HepG2 (cell line): ENCODE data around the gene ZNF888. TPM values are rescaled to one million over a fixed set of nuclear protein-coding genes. Genes with fewer than 3 reads are reported as not detected.
A peak's percentile ranks its signal among the peaks of the same experiment; 100 is the strongest.
"Not testable (repeated sequence)": the region's sequence is repeated elsewhere in the genome, so short reads cannot be mapped to it uniquely, and the experiment has no call there.

Source experiments
- AHDC1 ChIP-seq: sonication (generic); formaldehyde crosslinking; IDR thresholded peaks from 2 replicates; pipeline ENCODE4 v1.5.1; 2020; ENCODE audit warnings: mild to moderate bottlenecking, missing genetic modification reagents, borderline replicate concordance
- GATAD2A ChIP-seq: IDR thresholded peaks from 2 replicates; pipeline ENCODE4 v1.6.1; 2016
- HOXA3 ChIP-seq: sonication (generic); formaldehyde crosslinking; IDR thresholded peaks from 2 replicates; pipeline ENCODE4 v1.5.0; 2020; ENCODE audit warnings: missing genetic modification reagents
- PAXIP1 ChIP-seq: sonication (generic); formaldehyde crosslinking; conservative IDR thresholded peaks from 2 replicates; pipeline ENCODE4 v1.4.0; 2020; ENCODE audit warnings: mild to moderate bottlenecking, missing genetic modification reagents, moderate library complexity
- SOX6 ChIP-seq, 2 experiments: fragments of 450-650 bp in 1 of 2; sonication (generic) in 1 of 2; formaldehyde crosslinking in 1 of 2; IDR thresholded peaks; 2 replicates each; pipeline versions ENCODE4 v1.4.0 to v1.6.1; 2017 to 2020; ENCODE audit warnings: antibody characterized with exemption in 1 of 2, mild to moderate bottlenecking in 1 of 2, missing genetic modification reagents in 1 of 2
- ZBTB26 ChIP-seq: IDR thresholded peaks from 2 replicates; pipeline ENCODE4 v1.6.1; 2016; ENCODE audit warnings: missing compliant biosample characterization, missing genetic modification reagents, borderline replicate concordance
- ZFX ChIP-seq: sonication (generic); formaldehyde crosslinking; IDR thresholded peaks from 2 replicates; pipeline ENCODE4 v1.4.0; 2020; ENCODE audit warnings: mild to moderate bottlenecking, low read depth, missing genetic modification reagents, moderate library complexity
- ZGPAT ChIP-seq: IDR thresholded peaks from 2 replicates; pipeline ENCODE4 v1.6.1; 2016; ENCODE audit warnings: mild to moderate bottlenecking
- ZNF609 ChIP-seq: sonication (generic); formaldehyde crosslinking; IDR thresholded peaks from 2 replicates; pipeline ENCODE4 v1.4.0; 2020; ENCODE audit warnings: mild to moderate bottlenecking, missing genetic modification reagents, borderline replicate concordance
- polyA plus RNA-seq, 8 experiments: library from polyadenylated mRNA; depleted of rRNA in 3 of 8; stranded (reverse) in 7 of 8; unstranded in 1 of 8; fragments of >200 nt; fragmentation: Illumina TruSeq in 4 of 8; extraction: Trizol in 4 of 8; gene quantifications; 2 replicates each; pipeline versions ENCODE4 v1.2.1 to v1.2.3, GENCODE V29; 2011 to 2016; ENCODE audit warnings: low read depth in 4 of 8, missing spikeins in 1 of 8, mixed read lengths in 1 of 8; ENCODE audit not compliant: insufficient read depth in 1 of 8
- total RNA-seq, 5 experiments: library from RNA; depleted of rRNA; stranded (reverse); fragments of >200 nt; fragmentation: Illumina TruSeq; extraction: Trizol; gene quantifications; 2 replicates each; pipeline ENCODE4 v1.2.3, GENCODE V29; 2016; ENCODE audit warnings: low read depth in 1 of 5

The ZNF888 gene
- total and polyA plus RNA-seq, 2 of the 13 experiments (the other 11 are each of a cell fraction or from before 2014, with no cell fraction given), result 1.7 to 7.6 TPM

- peak; percentile 13; the same call in 1 of the 2 replicates for TF ChIP-seq AHDC1 (CRISPR knock-in tag)
- peak; percentile 33; the same call in 1 of the 2 replicates for TF ChIP-seq ZBTB26
- TF ChIP-seq HOXA3 (CRISPR knock-in tag), result peak; percentile 66
- TF ChIP-seq PAXIP1 (CRISPR knock-in tag), result peak; percentile 89
- TF ChIP-seq GATAD2A (CRISPR knock-in tag), result peak; percentile 65
- peak; percentile 58; the same call in 1 of the 2 replicates for TF ChIP-seq ZGPAT
- TF ChIP-seq SOX6 (IDR thresholded peaks at IDR 0.05), result not testable (repeated sequence)
- peak; percentile 91 for TF ChIP-seq SOX6 (CRISPR knock-in tag; IDR thresholded peaks at IDR 0.05)
- TF ChIP-seq ZNF609, result peak; percentile 55; the same call in 1 of the 2 replicates
- peak; percentile 75 for TF ChIP-seq ZFX (CRISPR knock-in tag)
These were observed 21.7 kb upstream of the ZNF888 start (continued) for GRCh38 chr19:52944703-52945493.
